Bronchial epithelial cell (primary cell): ENCODE measurements around the gene SRSF2. TPM values are rescaled to one million over a fixed set of nuclear protein-coding genes. Genes with fewer than 3 reads are reported as not detected.
"Not testable (repeated sequence)": the region's sequence is repeated elsewhere in the genome, so short reads cannot be mapped to it uniquely, and the experiment has no call there.

Experiments
- DNase-seq: peaks from one replicate; pipeline ENCODE4 v3.0.0-alpha.2; 2010; ENCODE audit warnings: low read depth
- FAIRE-seq: peaks from 2 replicates; lab custom pipeline; 2011; peaks lifted over from hg19 to GRCh38; lab: Jason Lieb, UNC
- H3K27me3 ChIP-seq: 2 replicates; pipeline ENCODE4 v1.5.1; 2011; ENCODE audit warnings: low read length; ENCODE audit not compliant: control insufficient read depth, insufficient read depth
- H3K36me3 ChIP-seq: 2 replicates; pipeline ENCODE4 v1.5.1; 2011; ENCODE audit warnings: low read length; ENCODE audit not compliant: control insufficient read depth, insufficient read depth
- H3K4me3 ChIP-seq: 2 replicates; pipeline ENCODE4 v1.5.1; 2011; ENCODE audit warnings: mild to moderate bottlenecking, low read depth, low read length, control low read depth
- total RNA-seq: library from RNA; depleted of rRNA; stranded (reverse); fragments of >200 nt; gene quantifications from 2 replicates; pipeline ENCODE4 v1.2.1, GENCODE V29; 2014
- TF ChIP-seq, protein P1 (sequence below): IDR thresholded peaks from 2 replicates; pipeline ENCODE4 v1.5.1; 2011; ENCODE audit warnings: mild to moderate bottlenecking, moderate library complexity, low read length, control low read depth, inconsistent platforms; ENCODE audit not compliant: insufficient read depth, severe bottlenecking

The SRSF2 gene
- total RNA-seq, 1 donor from 2014 or later, result 57.9 TPM

DNA sequence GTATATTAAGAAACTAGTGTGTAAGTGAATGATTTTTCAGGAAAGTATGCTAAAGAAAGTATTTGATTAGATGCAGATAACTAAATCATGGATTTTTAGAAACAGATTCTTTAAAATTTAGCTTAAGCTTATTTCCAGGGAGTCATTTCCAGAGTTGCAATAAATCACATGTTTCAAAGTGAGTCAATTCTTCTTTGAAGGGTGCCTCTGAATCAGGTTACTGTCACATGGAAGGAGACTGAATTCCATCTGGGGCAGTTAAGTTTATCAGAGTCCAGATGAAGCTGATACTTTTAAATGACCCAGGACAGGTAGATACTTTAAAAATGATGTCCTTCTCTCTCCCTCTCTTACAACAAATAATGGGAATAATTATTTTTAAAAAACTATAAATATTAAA is 5.8 kb upstream of the SRSF2 start:
- H3K4me3 ChIP-seq, result no peak overlapping the region
- DNase-seq (no peak), FAIRE-seq (no peak)
- H3K27me3 ChIP-seq, result no peaks in the 10 kb centered on the region
- TF ChIP-seq, protein P1, sequence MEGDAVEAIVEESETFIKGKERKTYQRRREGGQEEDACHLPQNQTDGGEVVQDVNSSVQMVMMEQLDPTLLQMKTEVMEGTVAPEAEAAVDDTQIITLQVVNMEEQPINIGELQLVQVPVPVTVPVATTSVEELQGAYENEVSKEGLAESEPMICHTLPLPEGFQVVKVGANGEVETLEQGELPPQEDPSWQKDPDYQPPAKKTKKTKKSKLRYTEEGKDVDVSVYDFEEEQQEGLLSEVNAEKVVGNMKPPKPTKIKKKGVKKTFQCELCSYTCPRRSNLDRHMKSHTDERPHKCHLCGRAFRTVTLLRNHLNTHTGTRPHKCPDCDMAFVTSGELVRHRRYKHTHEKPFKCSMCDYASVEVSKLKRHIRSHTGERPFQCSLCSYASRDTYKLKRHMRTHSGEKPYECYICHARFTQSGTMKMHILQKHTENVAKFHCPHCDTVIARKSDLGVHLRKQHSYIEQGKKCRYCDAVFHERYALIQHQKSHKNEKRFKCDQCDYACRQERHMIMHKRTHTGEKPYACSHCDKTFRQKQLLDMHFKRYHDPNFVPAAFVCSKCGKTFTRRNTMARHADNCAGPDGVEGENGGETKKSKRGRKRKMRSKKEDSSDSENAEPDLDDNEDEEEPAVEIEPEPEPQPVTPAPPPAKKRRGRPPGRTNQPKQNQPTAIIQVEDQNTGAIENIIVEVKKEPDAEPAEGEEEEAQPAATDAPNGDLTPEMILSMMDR, result no peak
- H3K36me3 ChIP-seq, result peaks cover 6% of the 10 kb centered on the region

DNA sequence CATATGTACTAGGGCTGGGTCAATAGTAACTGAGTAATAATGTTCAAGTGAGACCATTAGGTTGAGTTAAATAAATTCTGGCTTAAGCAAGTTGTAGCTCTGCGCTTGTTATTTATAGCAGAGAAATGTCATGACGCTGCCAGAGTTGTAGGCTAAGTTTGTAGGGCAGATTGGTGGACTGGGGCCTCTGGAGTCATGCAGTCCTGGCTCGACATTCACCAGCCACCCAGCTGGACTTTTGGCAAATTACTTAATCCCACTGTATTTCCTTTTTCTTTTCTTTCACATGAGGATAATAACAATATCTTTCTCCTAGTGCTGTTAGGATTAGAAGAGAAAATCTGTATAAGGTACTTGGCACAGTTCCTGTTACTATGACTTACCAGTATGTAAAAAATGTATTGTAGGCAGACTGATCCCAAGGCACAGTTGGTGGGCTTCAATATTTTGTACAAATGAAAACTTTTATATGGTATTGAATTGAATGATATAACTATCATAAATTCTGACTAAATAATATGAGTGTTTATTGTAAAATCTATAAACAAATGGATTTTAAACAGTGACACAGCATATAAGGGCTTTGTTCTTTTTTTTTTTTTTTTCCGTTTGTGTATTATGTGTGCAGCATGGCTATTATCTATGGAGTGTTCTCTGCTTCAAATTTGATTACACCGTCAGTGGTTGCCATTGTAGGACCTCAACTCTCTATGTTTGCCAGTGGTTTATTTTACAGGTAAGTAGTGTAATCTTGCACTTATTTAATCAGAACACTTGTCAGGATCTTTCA is 3.4 kb upstream of the SRSF2 start:
- DNase-seq (no peak), FAIRE-seq (no peak)
- no peak overlapping the region for H3K4me3 ChIP-seq
- no peaks in the 10 kb centered on the region for H3K27me3 ChIP-seq
- peaks cover 8% of the 10 kb centered on the region for H3K36me3 ChIP-seq
- TF ChIP-seq, protein P1, result no peak

DNA sequence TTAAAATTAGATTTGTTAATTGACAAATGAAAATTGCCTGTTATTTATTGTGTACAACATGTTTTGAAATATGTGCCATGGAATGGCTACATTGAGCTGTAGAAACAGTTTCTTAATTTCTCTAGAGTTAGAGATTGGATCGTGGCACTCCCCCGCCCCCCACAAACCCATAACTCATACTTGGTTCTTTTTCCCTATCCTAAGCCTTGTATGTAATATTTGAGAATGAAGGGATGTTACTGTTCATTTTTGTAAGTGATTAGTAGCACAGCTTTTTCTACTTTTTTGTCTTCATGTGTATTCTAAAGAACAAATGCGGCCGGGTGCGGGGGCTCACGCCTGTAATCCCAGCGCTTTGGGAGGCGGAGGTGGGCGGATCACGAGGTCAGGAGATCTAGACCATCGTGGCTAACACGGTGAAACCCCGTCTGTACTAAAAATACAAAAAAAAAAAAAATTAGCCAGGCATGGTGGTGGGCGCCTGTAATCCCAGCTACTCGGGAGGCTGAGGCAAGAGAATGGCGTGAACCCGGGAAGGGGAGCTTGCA is 2.5 kb upstream of the SRSF2 start:
- H3K4me3 ChIP-seq, H3K27me3 ChIP-seq, H3K36me3 ChIP-seq, DNase-seq, FAIRE-seq: not testable (repeated sequence)

DNA sequence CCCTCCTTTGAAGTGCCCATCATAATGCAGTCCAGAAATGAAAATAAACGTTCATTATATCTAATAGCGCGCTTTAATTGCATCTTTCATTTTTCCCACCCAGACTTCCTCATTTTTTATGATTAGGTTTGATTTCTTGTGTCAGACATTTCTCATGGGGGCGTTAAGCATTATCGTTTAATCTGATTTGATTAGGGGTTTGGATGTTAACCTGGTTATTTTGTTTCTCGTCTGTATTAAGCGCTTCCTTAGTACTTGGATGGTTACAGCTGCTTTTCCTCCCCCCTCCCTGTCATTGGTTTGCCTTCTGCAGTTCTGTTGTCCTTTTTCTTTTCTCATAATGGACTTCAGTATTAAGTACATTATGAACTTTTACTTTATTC is 1.3 kb upstream of the SRSF2 start:
- TF ChIP-seq, protein P1, result no peak
- no peak for FAIRE-seq

DNA sequence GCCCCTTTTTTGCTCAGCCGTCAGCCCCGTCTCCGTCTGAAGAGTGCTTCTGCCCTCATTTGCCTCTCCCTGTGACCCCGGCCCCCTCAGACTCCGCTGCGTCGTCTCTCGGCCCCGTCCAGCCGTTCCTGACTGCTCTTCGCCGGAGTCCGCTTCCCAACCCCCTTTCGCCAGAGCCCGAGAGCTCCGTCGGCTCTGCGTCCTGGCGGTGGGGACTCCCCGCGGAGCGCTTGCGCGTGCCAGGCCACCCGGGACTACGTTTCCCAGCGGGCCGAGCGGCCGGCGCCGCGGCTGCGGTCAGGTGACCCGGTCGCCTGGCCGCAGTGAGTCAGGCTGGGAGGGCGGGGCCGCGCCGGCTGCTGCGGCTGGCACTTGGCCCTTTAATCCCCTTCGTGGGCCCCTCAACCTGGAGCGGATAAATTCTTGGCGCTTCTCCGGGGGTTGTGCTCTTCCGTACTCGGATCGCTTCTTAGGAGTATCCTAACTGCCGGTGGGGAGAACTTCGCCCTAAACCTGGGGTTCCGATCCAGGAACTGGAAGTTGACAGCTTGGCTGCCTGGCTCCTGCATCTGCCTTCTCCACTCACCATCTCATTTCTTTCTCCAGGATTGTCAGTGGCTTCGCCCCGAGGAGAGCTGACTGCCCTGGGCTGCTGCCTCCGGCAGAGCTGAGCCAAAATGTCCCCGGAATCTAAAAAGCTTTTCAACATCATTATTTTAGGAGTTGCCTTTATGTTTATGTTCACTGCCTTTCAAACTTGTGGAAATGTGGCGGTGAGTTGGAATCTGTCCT is 741 bp upstream of the SRSF2 start, which contains the start of gene MFSD11:
Gene MFSD11 (plus strand): TSS at position 444 of the 792 bp plus-strand sequence. CDS start 234 bp downstream, at position 678.
- peak within 1 kb of the TSS; percentile 100 for H3K4me3 ChIP-seq
- FAIRE-seq, result no peak
- peaks cover 9% of the 10 kb centered on the region for H3K36me3 ChIP-seq
- peak; percentile 85 for DNase-seq
- no peaks in the 10 kb centered on the region for H3K27me3 ChIP-seq
- TF ChIP-seq, protein P1, result no peak

More for the DNA sequence above, 1.3 kb upstream of the SRSF2 start:
- Histone ChIP-seq H3K4me3 (peak overlapping the region; percentile 84), H3K27me3 (no peaks in the 10 kb centered on the region), H3K36me3 (peaks cover 8% of the 10 kb centered on the region)
- DNase-seq, result no peak

DNA sequence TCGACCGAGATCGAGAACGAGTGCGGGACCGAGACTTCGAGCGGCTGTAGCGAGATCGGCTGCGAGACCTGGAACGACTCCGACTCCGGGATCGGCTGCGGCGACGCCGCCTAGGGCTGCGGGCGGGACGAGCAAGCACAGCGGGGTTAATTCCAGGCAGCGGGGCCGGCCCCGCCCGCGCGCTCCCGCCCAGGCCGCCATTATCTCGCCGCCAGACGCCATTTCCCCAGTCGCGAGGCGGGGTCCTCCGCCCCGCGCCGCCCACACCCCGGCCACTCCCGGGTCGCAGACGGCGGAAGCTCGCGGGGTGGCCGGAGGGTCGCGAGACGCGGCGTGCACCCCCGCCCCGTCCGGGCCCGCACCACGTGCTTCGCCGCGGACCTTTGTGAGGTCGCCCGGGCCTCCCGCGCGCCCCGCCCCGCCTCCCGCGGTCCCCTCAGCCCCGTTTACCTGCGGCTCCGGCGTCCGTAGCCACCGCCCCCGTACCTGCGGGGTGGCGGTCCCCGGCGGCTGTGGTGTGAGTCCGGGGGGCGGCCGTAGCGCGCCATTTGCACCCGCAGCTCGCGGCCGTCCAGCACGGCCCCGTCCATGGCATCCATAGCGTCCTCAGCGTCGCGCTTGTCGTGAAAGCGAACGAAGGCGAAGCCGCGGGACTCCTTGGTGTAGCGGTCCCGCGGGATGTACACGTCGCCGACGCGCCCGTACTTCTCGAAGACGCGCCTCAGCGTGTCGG is 616 bp downstream of the SRSF2 start:
- no peaks in the 10 kb centered on the region for H3K27me3 ChIP-seq
- H3K36me3 ChIP-seq, result peaks cover 9% of the 10 kb centered on the region
- DNase-seq (no peak), FAIRE-seq (no peak)
- TF ChIP-seq, protein P1, result peak; percentile 41
- H3K4me3 ChIP-seq, result peak overlapping the region; percentile 100
